AG20443 (cell line): ENCODE data around the gene CLASP1.
"Not testable (repeated sequence)": the region's sequence is repeated elsewhere in the genome, so short reads cannot be mapped to it uniquely, and the experiment has no call there.

ENCODE experiments used
- DNase-seq: peaks from one replicate; pipeline ENCODE4 v3.0.0; 2012; ENCODE audit warnings: low spot score, mixed read lengths

Gene CLASP1

DNA sequence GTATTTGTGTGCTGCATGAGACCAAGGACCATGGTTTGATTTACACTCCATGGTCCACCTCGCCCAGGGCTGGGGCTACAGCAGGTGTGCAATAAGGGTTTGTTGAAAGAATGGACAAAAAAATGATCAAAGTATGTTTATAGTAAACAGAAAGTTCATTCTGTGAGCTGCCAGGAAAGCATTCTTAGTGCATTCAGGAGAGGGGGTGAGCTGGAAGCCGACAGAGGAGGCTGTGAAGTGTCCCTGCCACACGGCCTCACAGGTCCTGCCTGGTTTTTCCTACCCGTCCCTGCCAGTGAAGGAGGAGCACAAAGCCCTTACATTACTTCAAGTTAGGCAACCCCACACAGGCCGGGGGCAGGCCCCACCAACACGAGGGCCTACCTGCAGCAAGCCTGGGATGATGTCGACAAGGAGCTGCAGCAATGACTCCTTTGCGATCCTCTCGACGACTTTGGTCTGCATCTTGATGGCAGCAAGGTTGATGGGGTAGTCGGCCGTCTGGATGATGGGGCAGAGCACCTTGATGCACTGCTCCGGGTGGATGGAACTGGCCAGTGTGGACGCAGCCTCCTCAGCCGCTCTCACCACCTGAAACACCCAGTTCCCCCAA, 301.0 kb downstream of the CLASP1 start:
- no peak for DNase-seq

DNA sequence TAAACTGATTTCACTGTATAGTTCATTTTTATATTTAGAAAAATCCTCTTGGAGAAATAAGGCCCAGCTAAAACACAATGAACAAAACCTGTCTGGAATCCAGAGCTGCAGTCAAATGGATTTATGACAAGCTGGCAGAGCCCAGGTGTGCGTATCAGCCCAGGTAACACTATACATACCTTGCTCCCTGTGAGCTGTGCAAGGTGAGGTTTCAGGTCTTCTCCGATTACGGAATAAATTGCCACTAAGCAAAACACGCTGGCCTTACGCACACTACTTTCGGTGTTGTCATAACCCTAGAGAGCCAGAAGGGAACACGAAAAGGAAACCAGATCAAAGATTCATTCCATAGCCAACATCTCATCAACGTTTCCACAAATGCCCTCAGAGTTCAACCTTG, 302.4 kb downstream of the CLASP1 start:
- no peak for DNase-seq

DNA sequence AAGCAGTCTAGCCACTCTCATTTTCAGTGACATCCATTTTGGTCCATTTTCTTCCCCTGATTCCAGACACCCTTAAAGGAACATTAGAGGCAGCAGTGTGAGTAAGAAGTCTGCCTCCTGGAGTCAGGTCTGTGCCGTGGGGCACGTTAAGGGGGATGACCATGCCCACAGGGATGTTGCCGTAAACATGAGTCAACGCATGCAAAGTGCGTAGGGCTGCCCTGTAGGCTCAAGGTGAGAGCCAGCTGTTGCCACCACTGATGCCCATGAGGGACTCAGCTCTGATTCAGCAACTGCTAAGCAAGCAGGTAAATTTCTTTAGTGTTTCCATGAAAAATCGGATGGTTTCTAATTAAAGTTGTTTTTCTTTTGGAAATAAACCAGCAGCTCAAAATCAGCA, 302.9 kb downstream of the CLASP1 start:
- no peak for DNase-seq

DNA sequence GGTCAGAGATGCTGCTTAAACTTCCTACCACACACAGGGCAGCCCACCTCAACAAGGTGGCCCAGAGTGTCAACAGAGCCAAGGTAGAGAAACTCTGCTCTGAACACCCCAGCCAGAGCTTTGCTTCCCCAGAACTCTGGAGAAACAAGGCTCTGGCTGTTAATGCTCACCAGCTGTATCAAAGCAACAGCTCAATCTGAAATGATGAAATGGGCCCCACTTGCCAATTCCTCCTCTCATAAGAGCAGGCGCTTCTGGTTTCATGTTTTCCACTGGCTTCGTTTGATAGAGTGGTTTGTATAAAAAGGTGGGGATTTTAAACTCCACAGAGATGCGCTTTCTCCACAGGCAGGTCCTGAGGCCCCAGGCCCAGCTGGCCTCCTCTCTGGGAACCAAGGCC, 303.4 kb downstream of the CLASP1 start:
- DNase-seq, result peak; percentile 37

DNA sequence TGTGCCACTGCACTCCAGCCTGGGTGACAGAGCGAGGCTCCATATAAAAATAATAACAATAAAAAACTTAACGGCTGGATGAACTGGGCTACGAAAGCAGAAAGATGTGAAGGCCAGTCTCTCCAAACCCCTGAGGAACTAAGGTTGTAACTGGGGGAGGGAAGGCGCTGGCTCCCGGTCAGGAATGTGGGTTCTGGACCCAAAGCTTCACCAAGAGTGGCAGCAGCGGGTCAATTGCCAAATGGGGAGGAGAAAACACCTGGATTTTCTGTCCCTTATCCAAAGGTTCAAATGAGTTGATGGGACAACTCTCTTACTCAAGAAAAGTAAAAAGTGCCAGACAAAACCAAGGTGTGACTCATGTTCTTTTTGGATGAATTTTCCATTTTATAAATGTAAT, 304.2 kb downstream of the CLASP1 start:
- DNase-seq, result no peak

DNA sequence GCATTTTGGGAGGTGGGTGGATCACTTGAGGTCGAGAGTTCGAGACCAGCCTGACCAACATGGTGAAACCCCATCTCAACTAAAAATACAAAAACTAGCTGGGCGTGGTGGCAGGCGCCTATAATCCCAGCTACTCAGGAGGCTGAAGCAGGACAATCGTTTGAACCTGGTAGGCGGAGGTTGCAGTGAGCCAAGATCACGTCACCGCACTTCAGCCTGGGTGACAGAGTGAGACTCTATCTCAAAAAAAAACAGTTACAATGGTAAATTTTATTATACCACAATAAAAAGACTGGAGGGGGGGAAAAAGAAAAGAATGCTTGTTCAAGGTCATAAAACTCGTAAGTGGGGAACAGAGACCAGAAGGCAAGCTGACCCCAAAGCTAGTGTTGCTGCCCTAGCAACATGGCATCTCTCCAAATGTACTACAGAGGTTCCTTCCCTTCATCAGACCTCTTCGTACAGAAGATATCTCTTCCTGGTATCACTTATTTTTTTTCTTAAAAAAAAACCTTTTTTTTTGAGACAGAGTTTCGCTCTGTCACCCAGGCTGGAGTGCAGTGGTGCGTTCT, 305.3 kb downstream of the CLASP1 start:
- DNase-seq, result not testable (repeated sequence)

DNA sequence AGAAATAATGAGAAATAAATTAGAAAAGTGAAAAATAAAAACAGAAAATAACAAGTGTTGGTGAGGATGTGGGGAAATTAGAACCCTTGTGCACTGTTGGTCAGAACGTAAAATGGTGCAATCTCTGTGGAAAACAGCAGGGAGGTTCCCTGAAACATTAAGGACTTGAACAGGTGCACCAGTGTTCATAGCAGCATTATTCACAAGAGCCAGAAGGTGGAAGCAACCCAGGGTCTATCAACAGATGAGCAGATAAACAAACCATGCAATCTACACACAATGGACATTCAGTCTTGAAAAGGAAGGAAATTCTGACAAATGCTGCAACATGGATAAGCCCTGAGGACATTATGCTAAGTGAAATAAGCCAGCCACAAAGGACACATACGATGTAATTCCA, 306.1 kb downstream of the CLASP1 start:
- no peak for DNase-seq

DNA sequence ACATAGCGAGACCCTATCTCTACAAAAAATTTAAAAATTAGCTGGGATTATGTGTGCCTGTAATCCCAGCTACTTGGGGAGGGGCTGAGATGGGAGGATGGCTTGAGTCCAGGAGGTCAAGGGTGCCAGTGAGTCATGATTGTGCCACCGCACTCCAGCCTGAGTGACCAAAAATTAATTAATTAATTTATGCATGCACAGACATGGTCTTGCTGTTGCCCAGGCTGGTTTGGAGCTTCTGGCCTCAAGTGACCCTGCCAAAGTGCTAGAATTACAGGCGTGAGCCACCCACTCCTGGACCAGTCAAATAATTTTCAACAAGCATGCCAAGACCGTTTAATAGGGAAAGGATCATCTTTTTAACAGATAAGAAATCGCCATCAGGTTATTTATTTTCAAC, 306.5 kb downstream of the CLASP1 start:
- no peak for DNase-seq

DNA sequence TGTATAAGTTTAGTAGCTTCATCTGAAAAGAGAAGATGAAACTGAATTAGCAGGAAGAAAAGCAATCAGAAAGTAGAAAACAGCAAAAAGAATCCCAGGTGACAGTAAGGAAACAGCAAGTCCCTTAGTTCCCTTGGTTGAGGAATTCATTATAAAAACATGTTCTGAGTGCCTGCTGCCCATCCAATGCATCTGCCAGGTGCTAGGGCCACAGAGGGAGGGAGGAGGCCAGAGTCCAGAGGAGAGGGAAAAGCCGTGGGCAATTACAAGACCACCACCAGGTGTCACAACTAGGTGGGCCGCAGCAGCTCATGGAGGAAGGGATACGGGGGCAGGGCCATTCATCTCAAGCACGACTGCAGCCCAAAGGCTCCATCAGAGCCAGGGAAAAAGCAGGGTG, 308.3 kb downstream of the CLASP1 start:
- DNase-seq, result no peak

DNA sequence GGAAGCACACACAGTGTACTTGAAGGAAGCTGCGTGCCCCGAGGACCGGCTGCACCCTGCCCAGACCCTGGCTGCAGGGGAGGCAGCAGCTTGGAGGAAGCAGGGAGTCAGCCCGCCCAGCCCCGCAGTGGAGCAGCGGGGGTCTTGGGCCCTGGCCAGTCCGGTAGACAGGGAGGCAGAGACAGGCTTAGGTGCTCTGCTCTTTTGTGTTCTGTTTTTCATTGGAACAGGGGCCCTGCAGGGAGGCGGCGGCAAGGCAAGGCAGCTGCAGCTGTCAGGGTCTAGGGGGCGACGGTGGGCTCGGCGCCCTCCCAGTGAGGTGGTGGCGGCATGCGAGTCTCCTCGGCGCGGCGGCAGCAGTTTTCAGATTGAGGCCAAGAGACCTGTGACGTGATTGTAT, 311.0 kb downstream of the CLASP1 start:
- no peak for DNase-seq

DNA sequence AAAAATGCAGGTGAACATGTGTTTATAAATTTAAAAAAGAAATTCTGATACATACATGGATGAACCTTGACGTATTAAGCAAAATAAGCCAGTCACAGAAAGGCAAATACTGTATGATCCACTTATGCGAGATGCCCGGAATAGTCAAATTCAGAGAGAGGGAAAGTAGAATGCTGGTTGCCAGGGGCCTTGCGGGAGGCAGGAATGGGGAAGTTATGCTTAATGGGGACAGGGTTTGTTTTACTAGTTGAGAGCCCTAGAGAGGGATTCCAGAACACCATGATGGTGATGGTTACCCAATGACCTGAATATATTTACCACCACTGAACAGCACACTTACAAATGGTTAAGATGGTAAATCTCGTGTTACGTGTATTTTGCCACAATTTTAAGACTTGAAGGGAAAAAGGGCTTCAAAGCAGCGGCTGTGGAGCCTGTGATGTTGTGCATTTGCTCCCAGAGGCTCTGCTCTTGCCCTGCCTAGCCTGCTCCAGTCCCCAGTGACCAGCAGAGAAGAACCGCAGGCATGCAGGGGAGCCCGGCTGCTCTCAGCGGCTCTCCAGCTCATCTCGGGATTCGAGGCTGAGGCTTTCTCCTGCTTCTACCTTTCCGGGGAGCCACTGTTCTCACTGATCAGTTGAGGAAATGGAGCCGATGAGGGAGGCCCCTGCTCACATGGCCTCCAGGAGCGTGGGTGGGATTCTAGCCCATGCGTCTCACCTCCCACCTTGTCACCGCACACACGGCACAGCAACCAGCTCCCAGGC, 312.6 kb downstream of the CLASP1 start:
- no peak for DNase-seq

DNA sequence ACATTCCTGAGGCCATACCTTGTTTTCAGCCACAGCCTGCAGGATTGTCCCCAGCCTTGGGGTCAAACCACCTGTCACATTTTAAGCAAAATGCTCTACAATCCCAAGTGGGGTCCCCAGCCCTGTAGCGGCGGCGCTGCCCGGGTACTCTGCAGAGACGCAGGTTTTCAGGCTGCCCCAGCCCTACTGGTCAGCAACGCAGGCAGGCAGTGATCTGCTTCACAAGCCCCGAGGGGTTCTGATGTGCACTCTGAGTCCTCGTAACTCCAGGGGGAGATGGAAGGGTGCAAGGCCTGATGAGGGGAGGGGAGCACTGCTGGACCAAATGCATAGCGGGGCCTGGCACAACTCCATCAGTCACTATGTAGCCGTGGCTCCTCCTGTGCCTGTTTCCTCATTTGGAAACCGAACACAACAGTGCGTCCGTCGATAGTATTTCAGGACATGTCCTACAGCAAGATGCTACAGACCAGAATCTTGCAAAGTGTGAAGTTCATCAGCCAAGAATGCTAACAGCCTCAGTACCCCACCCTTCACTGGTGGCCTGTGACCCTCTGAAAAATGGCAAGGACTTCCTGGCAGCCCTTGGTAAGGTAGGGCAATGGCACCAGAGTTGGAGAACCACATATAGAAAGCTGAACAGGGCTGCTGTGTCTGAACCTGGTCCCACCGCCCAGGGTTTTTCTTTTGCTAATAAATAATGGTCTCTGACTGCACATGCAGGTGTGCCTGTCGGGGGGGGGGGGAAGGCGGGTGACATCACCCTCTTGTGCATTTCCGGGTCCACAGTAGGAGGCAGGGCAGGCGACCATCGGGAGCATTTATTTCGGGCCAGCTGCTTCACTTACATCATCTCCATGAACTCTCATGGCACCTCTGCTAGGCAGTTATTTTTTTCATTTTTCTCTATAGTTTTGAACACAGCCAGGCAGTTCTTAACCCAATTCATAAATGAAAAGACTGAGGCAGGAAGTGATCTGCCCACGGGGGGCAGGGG, 313.7 kb downstream of the CLASP1 start:
- no peak for DNase-seq

DNA sequence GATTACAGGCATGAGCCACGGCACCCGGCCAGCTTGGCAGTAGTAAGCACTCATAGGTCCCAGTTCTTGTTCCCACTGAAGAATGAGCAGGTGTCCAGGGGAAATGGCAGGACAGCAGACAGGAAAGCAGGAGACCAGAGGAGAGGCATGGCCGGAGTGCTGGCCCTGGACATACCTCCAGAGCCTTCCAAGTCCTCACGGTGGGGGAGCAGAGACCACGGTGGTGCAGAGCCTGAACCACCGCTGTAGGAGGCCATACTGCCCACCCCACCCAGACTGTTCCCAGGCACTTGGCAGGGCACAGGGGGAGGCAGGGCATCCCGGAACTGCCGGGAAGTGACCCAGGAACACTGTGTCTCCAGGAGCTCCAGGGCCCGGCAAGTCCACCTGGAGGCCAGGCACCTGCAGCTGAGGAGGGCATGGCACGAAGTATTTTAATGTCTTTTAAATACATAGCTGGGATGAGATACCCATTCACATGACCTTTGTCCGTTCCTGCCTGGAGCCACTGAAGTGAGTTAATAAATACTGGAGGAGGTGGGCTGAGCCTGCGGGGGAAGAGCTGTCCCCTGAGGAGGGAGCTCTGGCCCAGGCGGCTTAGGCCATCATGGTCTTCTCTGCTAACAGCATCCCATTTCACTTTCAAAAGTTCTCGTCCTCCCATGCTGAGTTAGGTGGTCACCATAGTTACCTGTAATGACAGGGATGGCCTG, 314.5 kb downstream of the CLASP1 start:
- DNase-seq, result no peak

DNA sequence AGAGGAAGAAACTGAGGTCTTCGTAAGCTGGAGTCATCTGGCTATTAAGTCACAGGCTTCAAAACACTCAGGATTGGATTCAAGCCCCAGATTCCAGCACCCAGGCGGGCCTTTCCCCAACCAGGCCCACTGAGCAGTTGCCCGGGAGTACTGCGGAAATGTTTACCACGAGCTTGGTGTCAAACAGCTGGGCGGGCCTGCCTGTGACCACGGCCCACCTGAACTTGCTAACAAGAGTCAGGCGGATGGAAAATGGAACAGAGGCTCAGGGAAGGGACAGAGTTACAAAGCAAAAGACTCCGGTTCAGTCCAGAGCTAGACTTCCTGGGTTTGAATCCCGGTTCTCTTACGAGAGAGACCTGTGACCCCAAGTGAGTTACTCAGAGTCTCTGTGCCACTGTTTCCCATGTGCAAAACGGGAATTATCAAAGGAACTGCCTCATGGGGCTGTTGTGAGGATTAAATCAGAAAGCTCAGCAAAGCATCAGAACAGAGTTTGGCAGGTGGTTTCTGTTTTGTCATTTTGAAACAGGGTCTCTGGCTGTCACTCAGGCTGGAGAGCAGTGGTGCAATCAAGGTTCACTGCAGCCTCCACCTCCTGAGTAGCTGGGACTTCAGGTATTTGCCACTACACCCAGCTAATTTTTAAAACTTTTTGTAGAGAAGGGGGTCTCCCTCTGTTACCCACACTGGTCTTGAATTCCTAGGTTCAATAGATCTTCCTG, 315.3 kb downstream of the CLASP1 start:
- no peak for DNase-seq

DNA sequence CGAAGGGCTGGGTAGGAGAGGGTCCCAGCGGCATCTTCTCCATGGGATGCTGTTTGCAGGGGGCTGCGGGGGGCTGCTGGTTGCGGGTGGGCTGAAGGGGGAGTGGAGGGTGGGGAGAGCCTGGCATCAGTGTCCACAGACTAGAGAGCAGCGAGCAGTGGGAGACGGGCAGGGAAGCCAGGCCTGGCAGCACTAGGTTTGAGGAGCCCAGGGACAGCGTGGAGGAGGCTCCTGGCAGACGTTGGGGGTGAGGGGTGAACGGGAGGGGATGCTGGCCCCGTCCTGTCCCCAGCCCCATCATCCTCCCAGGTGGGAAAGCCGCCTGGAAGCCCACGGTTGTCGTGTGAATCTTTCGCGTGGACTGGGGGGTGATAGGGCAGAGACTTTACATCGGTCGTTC, 316.0 kb downstream of the CLASP1 start:
- no peak for DNase-seq

DNA sequence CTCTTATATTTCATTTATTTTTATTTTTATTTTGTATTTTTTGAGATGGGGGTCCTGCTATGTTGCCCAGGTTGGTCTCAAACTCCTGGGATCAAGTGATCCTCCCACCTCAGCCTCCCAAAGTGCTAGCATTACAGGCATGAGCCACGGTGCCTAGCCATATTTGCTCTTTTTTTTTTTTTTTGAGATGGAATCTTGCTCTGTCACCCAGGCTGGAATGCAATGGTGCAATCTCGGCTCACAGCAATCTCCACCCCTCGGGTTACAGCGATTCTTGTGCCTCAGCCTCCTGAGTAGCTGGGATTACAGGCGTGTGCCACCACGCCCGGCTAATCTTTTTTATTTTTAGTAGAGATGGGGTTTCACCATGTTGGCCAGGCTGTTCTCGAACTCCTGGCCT, 317.9 kb downstream of the CLASP1 start:
- DNase-seq, result not testable (repeated sequence)

DNA sequence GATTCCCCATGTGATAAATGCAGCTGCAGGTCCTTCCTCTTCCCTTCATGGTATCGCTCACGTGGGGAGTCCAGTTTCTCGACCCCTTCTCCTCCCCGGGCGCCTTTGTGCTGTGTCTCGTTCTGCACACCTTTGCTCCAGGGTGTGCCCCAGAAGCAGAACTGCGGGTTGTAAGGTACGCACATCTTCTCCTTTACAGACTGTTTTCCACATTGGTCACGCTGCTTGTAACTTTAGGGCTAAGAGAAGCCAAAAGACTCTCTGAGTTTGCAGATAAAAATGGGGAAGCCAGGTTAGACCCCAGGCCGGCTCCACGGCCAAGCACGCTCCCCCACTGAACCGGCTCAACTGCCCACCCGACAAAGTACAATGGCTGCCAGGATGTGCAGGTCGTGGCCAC, 318.3 kb downstream of the CLASP1 start:
- DNase-seq, result no peak

DNA sequence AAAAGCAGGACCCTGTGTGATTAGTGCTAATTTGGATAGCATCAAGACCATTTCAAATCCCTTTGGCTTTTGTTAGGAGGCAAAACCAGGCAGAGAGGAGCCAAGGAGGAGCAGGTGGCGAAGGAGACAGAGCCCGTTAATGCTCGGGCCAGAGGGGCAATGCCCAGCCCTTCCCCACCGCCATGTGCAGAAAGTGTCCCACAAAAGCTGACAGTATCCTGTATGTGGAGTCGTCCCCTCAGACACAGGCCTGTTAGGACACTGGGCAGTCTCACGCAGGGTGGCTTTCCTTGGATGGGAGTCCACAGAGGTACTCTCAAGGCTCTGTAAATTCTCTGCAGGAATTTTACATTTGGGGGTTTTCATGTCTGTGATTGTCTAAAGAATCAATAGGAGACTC, 319.5 kb downstream of the CLASP1 start:
- DNase-seq, result no peak

DNA sequence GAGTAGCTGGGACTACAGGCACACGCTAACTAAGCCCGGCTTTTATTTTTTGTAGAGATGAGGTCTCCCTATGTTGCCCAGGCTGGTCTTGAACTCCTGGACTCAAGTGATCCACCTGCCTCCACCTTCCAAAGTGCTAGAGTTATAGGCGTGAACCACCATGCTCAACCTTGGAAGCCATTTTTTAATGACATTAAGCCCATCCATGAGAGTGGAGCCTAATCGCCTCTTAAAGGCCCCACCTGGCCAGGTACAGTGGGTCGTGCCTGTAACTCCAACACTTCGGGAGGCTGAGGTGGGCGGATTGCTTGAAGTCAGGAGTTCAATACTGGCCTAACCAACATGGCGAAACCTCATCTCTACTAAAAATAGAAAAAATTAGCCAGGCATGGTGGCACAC, 322.6 kb downstream of the CLASP1 start:
- no peak for DNase-seq

DNA sequence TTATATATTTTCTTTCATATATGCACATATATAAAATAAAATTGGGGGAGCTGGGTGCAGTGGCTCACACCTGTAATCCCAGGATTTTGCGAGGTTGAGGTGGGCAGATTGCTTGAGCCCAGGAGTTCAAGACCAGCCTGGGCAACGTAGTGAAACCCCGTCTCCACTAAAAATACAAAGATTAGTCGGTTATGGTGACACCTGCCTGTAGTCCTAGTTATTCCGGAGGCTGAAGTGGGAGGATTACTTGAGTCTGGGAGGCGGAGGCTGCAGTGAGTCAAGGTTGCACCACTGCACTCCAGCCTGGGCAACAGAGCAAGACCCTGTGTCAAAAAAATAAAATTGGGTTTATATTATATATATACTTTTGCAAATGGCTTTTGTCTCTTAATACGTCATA, 324.7 kb downstream of the CLASP1 start:
- no peak for DNase-seq

DNA sequence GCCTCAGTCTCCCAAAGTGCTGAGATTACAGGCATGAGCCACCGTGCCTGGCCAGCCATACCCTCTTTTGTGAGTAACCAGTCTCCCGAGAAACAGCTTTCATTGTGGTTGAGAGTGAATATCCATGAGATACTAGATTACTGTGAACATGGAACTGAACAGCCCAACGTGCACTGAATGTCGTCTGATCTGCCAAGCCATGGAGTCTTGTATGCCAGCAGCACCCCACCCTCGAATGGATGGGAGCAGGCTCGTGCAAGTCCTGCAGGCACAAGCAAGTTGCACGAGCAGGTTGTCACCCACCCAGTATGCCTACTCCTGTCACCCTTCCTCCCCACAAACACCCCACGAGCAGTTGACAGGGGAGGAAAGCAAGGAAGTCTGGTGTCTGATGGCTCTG, 327.8 kb downstream of the CLASP1 start:
- no peak for DNase-seq
